ENCODE measurements around the gene SLC24A1. TPM values are rescaled to one million over a fixed set of nuclear protein-coding genes. Genes with fewer than 3 reads are reported as not detected.

The SLC24A1 gene
- 4.3 and 5.7 TPM in 2 replicates for total RNA-seq

GRCh38 chr15:65621638-65622037 is at the start of gene SLC24A1:
Gene SLC24A1, plus strand, starts transcription at chr15:65621938. Its CDS starts 2,143 bp downstream, at chr15:65624081.

GRCh38 chr15:65610871-65611718 is 10.6 kb upstream of the SLC24A1 start, which contains the start of gene INTS14:
Gene INTS14, minus strand, starts transcription at chr15:65611131. Its CDS starts 3,751 bp downstream, at chr15:65607380.

Other genes starting within 250 kb of the SLC24A1 start
- gene IGDCC3, start 243.9 kb upstream of the SLC24A1 start, total RNA-seq: not detected in 2 replicates
- 0.13 and 0.15 TPM in 2 replicates for gene IGDCC4, start 199.0 kb upstream of the SLC24A1 start, total RNA-seq
- 18.7 and 28.5 TPM in 2 replicates for gene DPP8, start 104.2 kb upstream of the SLC24A1 start, total RNA-seq
- 54.8 and 57.1 TPM in 2 replicates for gene HACD3, start 91.5 kb upstream of the SLC24A1 start, total RNA-seq
- gene INTS14, start 10.8 kb upstream of the SLC24A1 start, total RNA-seq: 40.4 and 41.7 TPM in 2 replicates
- gene DENND4A, start 170.4 kb downstream of the SLC24A1 start, total RNA-seq: 12.1 and 14.2 TPM in 2 replicates
- 501 and 504 TPM in 2 replicates for gene RAB11A, start 247.6 kb downstream of the SLC24A1 start, total RNA-seq

Measured in mammary microvascular endothelial cell (primary cell).